ENCODE measurements around the gene COL15A1.

- TF ChIP-seq CTCF (IDR thresholded peaks at IDR 0.05; ENCODE audit: low read depth, low read length) (no peak), EZH2phosphoT487 (IDR thresholded peaks at IDR 0.05; ENCODE audit: low read depth) (no peak)
These were observed 28.1 kb upstream of the COL15A1 start for GRCh38 chr9:98915599-98915998.
